Urothelium cell line (cell line): ENCODE data around the gene CNOT2.

Experiments
- DNase-seq: peaks from one replicate; pipeline ENCODE4 v3.0.0; 2011; ENCODE audit warnings: low spot score, mixed read lengths
- FAIRE-seq: peaks from 2 replicates; lab custom pipeline; 2011; peaks lifted over from hg19 to GRCh38; lab: Jason Lieb, UNC

CNOT2 gene

GRCh38 chr12:70251226-70251625 lies 8.0 kb downstream of the CNOT2 start:
- FAIRE-seq: no peak
- DNase-seq: no peak

- no peak for DNase-seq
- FAIRE-seq: no peak
These were observed 8.4 kb downstream of the CNOT2 start for GRCh38 chr12:70251661-70252060.

- no peak for FAIRE-seq
These were observed 9.6 kb downstream of the CNOT2 start for GRCh38 chr12:70252832-70253231.

GRCh38 chr12:70254225-70254624 lies 11.0 kb downstream of the CNOT2 start:
- DNase-seq: no peak
- no peak for FAIRE-seq

More at GRCh38 chr12:70252832-70253231, 9.6 kb downstream of the CNOT2 start:
- DNase-seq: no peak

- DNase-seq (no peak), FAIRE-seq (no peak)
These were observed 11.6 kb downstream of the CNOT2 start for GRCh38 chr12:70254846-70255245.

- FAIRE-seq: no peak
- DNase-seq: no peak
These were observed 12.1 kb downstream of the CNOT2 start for GRCh38 chr12:70255311-70255710.

GRCh38 chr12:70258605-70259403 lies 15.6 kb downstream of the CNOT2 start:
- DNase-seq (no peak), FAIRE-seq (no peak)

GRCh38 chr12:70260646-70261045 lies 17.4 kb downstream of the CNOT2 start:
- DNase-seq (no peak), FAIRE-seq (no peak)

GRCh38 chr12:70264067-70264867 lies 21.0 kb downstream of the CNOT2 start:
- no peak for DNase-seq
- FAIRE-seq: no peak

GRCh38 chr12:70265132-70265531 lies 21.9 kb downstream of the CNOT2 start:
- DNase-seq (no peak), FAIRE-seq (no peak)

- FAIRE-seq: no peak
- DNase-seq: no peak
These were observed 24.3 kb downstream of the CNOT2 start for GRCh38 chr12:70267550-70267949.

GRCh38 chr12:70268972-70269371 lies 25.7 kb downstream of the CNOT2 start:
- no peak for DNase-seq
- FAIRE-seq: no peak

GRCh38 chr12:70270108-70270507 lies 26.9 kb downstream of the CNOT2 start:
- FAIRE-seq (no peak), DNase-seq (no peak)

- DNase-seq: no peak
- no peak for FAIRE-seq
These were observed 27.8 kb downstream of the CNOT2 start for GRCh38 chr12:70271025-70271424.

- DNase-seq (no peak), FAIRE-seq (no peak)
These were observed 29.3 kb downstream of the CNOT2 start for GRCh38 chr12:70272510-70272909.

- DNase-seq (no peak), FAIRE-seq (no peak)
These were observed 31.8 kb downstream of the CNOT2 start for GRCh38 chr12:70275045-70275444.

- FAIRE-seq: no peak
- no peak for DNase-seq
These were observed 34.7 kb downstream of the CNOT2 start for GRCh38 chr12:70277973-70278372.

- FAIRE-seq (no peak), DNase-seq (no peak)
These were observed 35.7 kb downstream of the CNOT2 start for GRCh38 chr12:70278945-70279344.

- FAIRE-seq: no peak
These were observed 40.0 kb downstream of the CNOT2 start for GRCh38 chr12:70283232-70283631.

GRCh38 chr12:70288817-70289216 lies 45.6 kb downstream of the CNOT2 start:
- FAIRE-seq (no peak), DNase-seq (no peak)

More at GRCh38 chr12:70283232-70283631, 40.0 kb downstream of the CNOT2 start:
- DNase-seq: no peak

- FAIRE-seq: no peak
- DNase-seq: no peak
These were observed 46.9 kb downstream of the CNOT2 start for GRCh38 chr12:70290116-70290515.
